Activated T-cell treated with anti-CD3 and anti-CD28 coated beads for 4 hours (primary cell): Measurements from ENCODE around the gene FSHB.

Source experiments
- DNase-seq: peaks from one replicate; pipeline ENCODE4 v3.0.0-alpha.2; 2020

Gene FSHB

GRCh38 chr11:30270671-30271070 is 39.9 kb downstream of the FSHB start:
- no peak for DNase-seq

GRCh38 chr11:30277176-30277575 is 46.4 kb downstream of the FSHB start:
- no peak for DNase-seq

GRCh38 chr11:30279796-30280195 is 49.0 kb downstream of the FSHB start:
- no peak for DNase-seq

- no peak for DNase-seq
These were observed 50.9 kb downstream of the FSHB start for GRCh38 chr11:30281476-30282288.

- no peak for DNase-seq
These were observed 51.4 kb downstream of the FSHB start for GRCh38 chr11:30282289-30282631.
